Right lobe of liver (tissue), 4 donors: ENCODE measurements around the gene PACS2.

Experiments
- CTCF ChIP-seq, 4 donors: fragments of 200-600 bp in 3 of 4; fragments of 450-650 bp in 1 of 4; IDR thresholded peaks; one replicate each; pipeline versions ENCODE4 v1.5.1 to v1.8.0; 2016 to 2022; ENCODE audit warnings: antibody characterized with exemption in 4 of 4, mild to moderate bottlenecking in 2 of 4
- POLR2A ChIP-seq: fragments of 450-650 bp; IDR thresholded peaks from one replicate; pipeline ENCODE4 v1.6.1; 2017; ENCODE audit warnings: antibody characterized with exemption, mild to moderate bottlenecking
- donor health status: DM: no; HTN: no; CAD: no.
- donor health status: DM: no; HTN: no; CAD: no.
- donor health status: DM: no; HTN: yes; CAD: no.

DNA sequence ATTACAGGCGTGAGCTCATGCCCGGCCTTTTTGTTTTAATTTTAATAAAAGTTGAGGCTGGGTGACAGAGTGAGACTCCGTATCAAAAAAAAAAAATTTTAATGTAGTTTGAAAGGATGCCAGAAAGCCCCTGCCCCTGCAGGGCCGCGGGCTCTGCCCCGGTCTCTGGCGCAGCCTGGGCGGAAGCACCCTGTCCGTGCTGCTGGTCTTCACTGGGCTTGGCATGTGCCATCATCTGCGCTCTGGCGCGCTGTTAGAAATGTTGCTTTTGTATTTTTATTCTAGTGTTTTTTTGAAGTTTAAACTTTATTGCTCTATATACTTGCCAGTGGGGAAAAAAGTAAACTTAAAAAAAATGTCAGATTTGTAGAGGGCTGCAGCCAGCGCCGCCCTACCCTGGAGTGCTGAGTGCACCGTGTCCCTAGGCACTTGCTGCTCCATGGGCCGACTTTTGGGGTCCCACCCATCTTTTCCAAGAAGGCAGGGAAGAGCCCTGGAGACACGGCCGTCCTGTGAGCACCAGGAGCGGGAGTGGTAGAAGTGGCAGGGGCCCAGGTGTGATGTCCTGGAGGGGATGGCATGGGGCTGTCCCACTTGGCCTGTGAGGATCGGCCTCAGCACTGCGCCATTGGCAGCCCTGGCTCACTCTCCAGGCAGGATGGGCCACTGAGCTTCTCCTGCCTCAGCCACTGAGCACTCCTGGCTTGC is 109.1 kb downstream of the PACS2 start:
- TF ChIP-seq CTCF (IDR thresholded peaks at IDR 0.05) (no peak), POLR2A (no peak)
